ENCODE measurements around the gene WDPCP.
"Not testable (repeated sequence)": the region's sequence is repeated elsewhere in the genome, so short reads cannot be mapped to it uniquely, and the experiment has no call there.

Gene WDPCP

GRCh38 chr2:63364866-63365265, 223.4 kb downstream of the WDPCP start:
- no peak for DNase-seq
- Mint-ChIP-seq H3K27me3 (no peaks in the 10 kb centered on the region), H3K9me3 (no peaks in the 10 kb centered on the region), H3K4me1 (peaks cover 6% of the 10 kb centered on the region), H3K4me3 (no peak overlapping the region), H3K27ac (no peak overlapping the region), H3K36me3 (no peaks in the 10 kb centered on the region)
- CTCF ChIA-PET = no interaction called here

DNA sequence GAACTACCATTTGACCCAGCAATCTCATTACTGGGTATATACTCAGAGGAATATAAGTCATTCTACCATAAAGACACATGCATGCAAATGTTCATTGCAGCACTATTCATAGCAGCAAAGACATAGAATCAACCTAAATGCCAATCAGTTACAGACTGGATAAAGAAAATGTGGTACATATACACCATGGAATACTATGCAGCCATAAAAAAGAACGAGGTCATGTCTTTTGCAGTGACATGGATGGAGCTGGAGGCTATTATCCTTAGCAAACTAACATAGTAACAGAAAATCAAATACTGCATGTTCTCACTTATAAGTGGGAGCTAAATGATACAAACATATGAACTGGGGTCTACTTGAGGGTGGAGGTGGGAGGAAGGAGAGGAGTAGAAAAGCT, 230.6 kb downstream of the WDPCP start:
- CTCF ChIA-PET, H3K4me3 Mint-ChIP-seq, DNase-seq, H3K27me3 Mint-ChIP-seq, H3K36me3 Mint-ChIP-seq, H3K4me1 Mint-ChIP-seq, H3K27ac Mint-ChIP-seq: not testable (repeated sequence)
- peaks cover 28% of the 10 kb centered on the region for H3K9me3 Mint-ChIP-seq

- H3K4me1 Mint-ChIP-seq = no peaks in the 10 kb centered on the region
- H3K27me3 Mint-ChIP-seq = no peaks in the 10 kb centered on the region
- DNase-seq = no peak
- no peak overlapping the region for H3K27ac Mint-ChIP-seq
- H3K36me3 Mint-ChIP-seq = no peaks in the 10 kb centered on the region
- CTCF ChIA-PET = no interaction called here
- peaks cover 17% of the 10 kb centered on the region for H3K9me3 Mint-ChIP-seq
- H3K4me3 Mint-ChIP-seq = no peak overlapping the region
Measured at GRCh38 chr2:63347361-63347760, 240.9 kb downstream of the WDPCP start.

DNA sequence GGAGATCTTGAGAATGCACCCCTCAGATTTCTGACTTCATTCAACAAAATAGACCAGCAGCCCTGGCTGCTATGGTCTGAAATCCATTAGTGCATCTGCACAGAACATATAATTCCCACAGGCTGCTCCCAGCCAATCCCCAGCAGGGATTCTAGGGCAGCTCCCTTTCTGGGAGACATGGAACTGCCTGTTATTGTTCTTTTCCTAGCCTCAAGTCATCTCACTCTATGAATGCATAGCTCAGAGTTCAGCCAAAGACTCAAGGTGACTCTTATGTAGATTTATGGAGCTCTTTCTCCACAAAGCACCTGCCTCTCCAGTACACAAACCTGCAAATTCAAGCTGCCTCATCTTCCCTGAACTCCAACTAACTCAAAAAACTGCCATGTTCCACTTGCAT, 241.9 kb downstream of the WDPCP start:
- H3K4me3 Mint-ChIP-seq = no peak overlapping the region
- H3K36me3 Mint-ChIP-seq = no peaks in the 10 kb centered on the region
- H3K9me3 Mint-ChIP-seq = peaks cover 17% of the 10 kb centered on the region
- H3K4me1 Mint-ChIP-seq = no peaks in the 10 kb centered on the region
- no peak for DNase-seq
- CTCF ChIA-PET = no interaction called here
- H3K27me3 Mint-ChIP-seq = no peaks in the 10 kb centered on the region
- no peak overlapping the region for H3K27ac Mint-ChIP-seq

- Mint-ChIP-seq H3K9me3 (peaks cover 15% of the 10 kb centered on the region), H3K27ac (no peak overlapping the region), H3K36me3 (no peaks in the 10 kb centered on the region), H3K4me1 (no peaks in the 10 kb centered on the region), H3K27me3 (no peaks in the 10 kb centered on the region), H3K4me3 (no peak overlapping the region)
- no peak for DNase-seq
- CTCF ChIA-PET = interaction anchor here (0.6 kb wide), 1 partner anchor 265 kb away, joined by 3 read pairs; no protein-coding TSS in a partner anchor
Measured at GRCh38 chr2:63345285-63345633, 243.0 kb downstream of the WDPCP start.

DNA sequence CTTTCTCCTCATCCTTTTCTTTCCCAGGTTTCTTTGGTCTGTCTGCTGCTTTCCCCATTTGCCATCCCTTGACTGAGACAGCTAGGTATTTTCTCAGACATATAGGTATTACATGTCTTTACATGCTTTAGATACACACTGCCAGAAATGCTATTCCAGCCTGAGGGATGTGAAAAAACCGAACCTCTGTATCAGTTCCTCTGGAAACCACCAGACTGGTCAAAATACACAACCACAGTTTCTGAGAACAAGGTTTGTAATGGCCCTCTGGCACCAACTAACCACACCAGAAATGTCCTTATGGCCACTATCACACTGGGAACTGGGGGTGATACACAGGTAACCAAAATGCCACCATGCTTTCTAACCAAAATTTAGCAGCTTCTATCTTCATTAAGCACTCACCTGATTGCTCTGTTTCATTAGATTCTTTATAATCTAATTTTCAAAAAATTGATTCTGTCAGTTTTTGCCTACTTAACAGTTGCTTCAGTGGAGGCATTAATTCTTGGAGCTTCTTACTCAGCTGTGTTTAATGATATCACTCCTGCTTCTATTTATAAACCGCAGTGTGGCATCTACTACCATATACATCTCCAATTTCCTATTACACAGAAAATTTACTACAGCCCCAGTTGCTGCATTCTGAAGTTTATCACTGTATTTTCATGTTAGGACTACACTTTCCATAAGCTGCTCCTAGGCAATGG, 243.5 kb downstream of the WDPCP start:
- CTCF ChIA-PET = no interaction called here
- Mint-ChIP-seq H3K4me3 (no peak overlapping the region), H3K36me3 (no peaks in the 10 kb centered on the region), H3K9me3 (peaks cover 15% of the 10 kb centered on the region), H3K27ac (no peak overlapping the region), H3K4me1 (no peaks in the 10 kb centered on the region), H3K27me3 (no peaks in the 10 kb centered on the region)
- no peak for DNase-seq

DNA sequence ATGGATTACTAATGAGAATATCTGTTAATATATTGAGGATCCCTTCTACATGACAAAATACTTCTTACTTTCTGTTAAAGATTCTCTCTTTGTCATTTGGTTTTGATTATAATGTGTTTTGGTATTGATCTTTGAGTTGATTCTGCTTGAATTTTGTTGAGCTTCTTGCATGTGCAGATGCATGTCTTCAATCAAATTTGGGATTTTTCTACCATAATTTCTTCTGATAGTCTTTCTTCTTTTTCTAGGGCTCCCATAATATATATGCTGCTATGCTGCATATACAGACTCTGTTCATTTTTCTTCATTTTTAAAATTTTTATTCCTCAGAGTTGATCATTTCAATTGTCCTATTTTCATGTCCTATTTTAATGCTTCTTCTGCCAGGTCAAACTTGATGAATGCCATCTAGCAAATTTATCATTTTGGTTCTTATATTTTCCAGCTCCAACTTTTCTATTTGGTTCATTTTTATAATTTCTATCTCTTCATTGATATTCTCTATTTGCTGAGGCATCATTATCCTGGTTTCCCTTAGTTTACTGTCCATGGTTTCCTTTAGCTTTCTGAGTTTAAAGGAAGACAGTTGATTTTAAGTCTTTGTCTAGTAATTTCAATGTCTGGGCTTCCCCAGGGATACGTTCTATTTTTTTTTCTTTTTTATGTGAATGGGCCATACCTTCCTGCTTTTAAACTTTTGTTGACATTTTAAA, 244.7 kb downstream of the WDPCP start:
- Mint-ChIP-seq H3K36me3 (no peaks in the 10 kb centered on the region), H3K4me1 (no peaks in the 10 kb centered on the region), H3K27me3 (no peaks in the 10 kb centered on the region), H3K4me3 (no peak overlapping the region), H3K9me3 (peaks cover 15% of the 10 kb centered on the region), H3K27ac (no peak overlapping the region)
- CTCF ChIA-PET = no interaction called here
- DNase-seq = no peak

- no peak overlapping the region for H3K27ac Mint-ChIP-seq
- CTCF ChIA-PET = no interaction called here
- no peaks in the 10 kb centered on the region for H3K36me3 Mint-ChIP-seq
- H3K9me3 Mint-ChIP-seq = peaks cover 14% of the 10 kb centered on the region
- no peaks in the 10 kb centered on the region for H3K4me1 Mint-ChIP-seq
- no peak for DNase-seq
- no peaks in the 10 kb centered on the region for H3K27me3 Mint-ChIP-seq
- no peak overlapping the region for H3K4me3 Mint-ChIP-seq
Measured at GRCh38 chr2:63340443-63340842, 247.8 kb downstream of the WDPCP start.

DNA sequence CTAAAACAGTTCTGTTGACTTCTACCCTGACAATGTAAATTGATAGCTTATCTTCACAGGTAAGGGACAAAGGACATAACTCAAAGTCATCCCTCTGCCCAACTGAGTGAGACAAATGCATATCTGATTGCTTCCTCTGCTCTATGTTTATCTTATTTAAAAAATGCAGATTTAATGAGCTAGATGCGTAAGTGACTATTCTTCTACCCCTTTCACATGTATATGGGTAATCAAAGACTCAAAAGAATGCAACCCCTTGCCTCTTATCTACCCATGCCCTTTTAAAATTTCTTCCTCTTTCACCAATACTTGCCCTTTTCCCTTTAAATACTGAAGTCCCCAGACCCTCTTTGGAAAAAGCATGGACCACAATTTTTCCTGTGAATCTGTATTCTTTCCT, 253.4 kb downstream of the WDPCP start:
- Mint-ChIP-seq H3K4me1 (no peaks in the 10 kb centered on the region), H3K27ac (no peak overlapping the region), H3K4me3 (no peak overlapping the region), H3K36me3 (no peaks in the 10 kb centered on the region), H3K9me3 (no peaks in the 10 kb centered on the region), H3K27me3 (no peaks in the 10 kb centered on the region)
- CTCF ChIA-PET = no interaction called here
- no peak for DNase-seq

DNA sequence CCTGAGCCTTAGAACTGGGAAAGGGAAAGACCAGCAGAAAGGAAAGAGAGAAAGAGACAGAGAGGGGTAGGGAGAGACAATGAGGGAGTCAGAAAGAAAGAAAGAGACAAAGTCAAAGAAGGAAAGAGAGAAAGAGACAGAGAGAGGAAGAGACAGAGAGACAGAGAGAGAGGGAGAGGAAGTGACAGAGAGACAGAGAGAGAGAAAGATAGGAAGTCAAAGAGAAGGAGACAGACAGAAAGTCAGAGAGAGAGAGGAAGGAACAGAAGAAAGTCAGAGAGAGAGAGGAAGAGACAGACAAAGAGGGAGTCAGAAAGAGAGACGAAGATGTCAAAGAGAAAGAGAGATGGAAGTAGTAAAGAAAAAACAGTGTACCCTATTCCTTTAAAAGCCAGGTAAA, 261.8 kb downstream of the WDPCP start:
- no peak for DNase-seq
- CTCF ChIA-PET = no interaction called here
- Mint-ChIP-seq H3K4me1 (no peaks in the 10 kb centered on the region), H3K27ac (no peak overlapping the region), H3K9me3 (peaks cover 11% of the 10 kb centered on the region), H3K27me3 (no peaks in the 10 kb centered on the region), H3K4me3 (no peak overlapping the region), H3K36me3 (no peaks in the 10 kb centered on the region)

GRCh38 chr2:63323662-63324061, 264.6 kb downstream of the WDPCP start:
- H3K36me3 Mint-ChIP-seq, H3K27ac Mint-ChIP-seq, H3K27me3 Mint-ChIP-seq, DNase-seq, H3K9me3 Mint-ChIP-seq, H3K4me1 Mint-ChIP-seq, CTCF ChIA-PET, H3K4me3 Mint-ChIP-seq: not testable (repeated sequence)

DNA sequence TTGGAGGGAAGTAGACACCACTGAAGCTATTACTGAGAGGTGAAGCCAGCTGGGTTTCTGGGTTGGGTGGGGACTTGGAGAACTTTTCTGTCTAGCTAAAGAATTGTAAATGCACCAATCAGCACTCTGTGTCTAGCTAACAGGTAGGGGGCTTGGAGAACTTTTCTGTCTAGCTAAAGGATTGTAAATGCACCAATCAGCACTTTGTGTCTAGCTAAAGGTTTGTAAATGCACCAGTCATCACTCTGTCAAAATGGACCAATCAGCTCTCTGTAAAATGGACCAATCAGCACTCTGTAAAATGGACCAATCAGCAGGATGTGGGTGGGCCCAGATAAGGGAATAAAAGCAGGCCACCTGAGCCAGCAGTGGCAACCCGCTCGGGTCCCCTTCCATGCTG, 266.3 kb downstream of the WDPCP start:
- H3K9me3 Mint-ChIP-seq = peaks cover 12% of the 10 kb centered on the region
- H3K4me1 Mint-ChIP-seq, H3K36me3 Mint-ChIP-seq, H3K27ac Mint-ChIP-seq, H3K4me3 Mint-ChIP-seq, CTCF ChIA-PET, DNase-seq, H3K27me3 Mint-ChIP-seq: not testable (repeated sequence)

GRCh38 chr2:63320669-63321068, 267.6 kb downstream of the WDPCP start:
- H3K36me3 Mint-ChIP-seq = no peaks in the 10 kb centered on the region

DNA sequence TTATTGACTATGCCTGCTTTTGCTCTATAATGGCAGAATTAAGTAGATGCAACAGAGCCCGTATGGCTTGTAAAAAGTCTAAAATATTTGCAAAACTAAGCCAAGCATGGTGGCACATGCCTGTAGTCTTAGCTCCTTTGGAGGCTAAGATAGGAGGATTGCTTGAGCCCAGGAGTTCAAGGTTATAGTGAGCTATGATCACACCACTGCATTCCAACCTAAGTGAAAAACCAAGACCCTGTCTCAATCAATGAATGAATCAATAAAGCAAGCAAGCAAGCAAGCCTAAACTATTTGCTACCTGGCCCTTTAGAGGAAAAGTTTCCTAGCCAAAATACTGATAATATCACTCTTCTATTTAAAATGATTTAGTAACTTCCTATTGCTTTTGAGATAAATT, 277.7 kb downstream of the WDPCP start:
- no peaks in the 10 kb centered on the region for H3K4me1 Mint-ChIP-seq
- CTCF ChIA-PET = no interaction called here
- no peaks in the 10 kb centered on the region for H3K36me3 Mint-ChIP-seq
- peaks cover 14% of the 10 kb centered on the region for H3K9me3 Mint-ChIP-seq
- no peak for DNase-seq
- H3K27ac Mint-ChIP-seq = no peak overlapping the region
- no peaks in the 10 kb centered on the region for H3K27me3 Mint-ChIP-seq
- no peak overlapping the region for H3K4me3 Mint-ChIP-seq

More at GRCh38 chr2:63320669-63321068, 267.6 kb downstream of the WDPCP start:
- Mint-ChIP-seq H3K4me3 (no peak overlapping the region), H3K27me3 (no peaks in the 10 kb centered on the region), H3K9me3 (peaks cover 9% of the 10 kb centered on the region), H3K27ac (no peak overlapping the region), H3K4me1 (no peaks in the 10 kb centered on the region)
- CTCF ChIA-PET = no interaction called here
- DNase-seq = no peak

DNA sequence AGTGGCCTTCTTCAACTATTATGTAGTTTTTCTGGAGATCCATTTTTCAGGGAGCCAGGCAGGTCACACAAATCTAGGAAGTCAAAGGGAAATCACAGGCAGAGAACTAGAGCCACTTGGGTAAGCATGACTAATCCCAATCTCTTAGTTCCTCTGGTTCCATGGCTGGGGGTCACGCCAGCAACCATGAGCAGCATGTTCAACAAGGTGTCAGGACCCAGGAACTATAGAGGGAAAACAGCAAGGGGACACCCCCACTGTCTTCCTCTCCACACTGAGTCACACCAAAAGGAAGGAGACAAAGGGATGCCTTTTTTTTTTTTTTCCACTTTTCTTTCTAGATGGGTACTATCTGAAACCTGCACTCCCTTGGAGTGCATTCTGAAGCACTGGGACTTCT, 286.8 kb downstream of the WDPCP start:
- CTCF ChIA-PET = interaction anchor here (0.7 kb wide), 1 partner anchor 874 kb away, joined by 3 read pairs; no protein-coding TSS in a partner anchor
- peaks cover 37% of the 10 kb centered on the region for H3K9me3 Mint-ChIP-seq

More for the DNA sequence above, 286.8 kb downstream of the WDPCP start:
- Mint-ChIP-seq H3K4me3 (no peak overlapping the region), H3K36me3 (no peaks in the 10 kb centered on the region), H3K27me3 (no peaks in the 10 kb centered on the region), H3K4me1 (no peaks in the 10 kb centered on the region), H3K27ac (no peak overlapping the region)
- DNase-seq = no peak
